GM19099 (cell line): ENCODE measurements around the gene PITRM1.

Experiments used
- POLR2A ChIP-seq: IDR thresholded peaks from 3 replicates; pipeline ENCODE4 v1.6.1; 2011; ENCODE audit warnings: low read depth; ENCODE audit not compliant: insufficient read length; ENCODE audit errors: extremely low read depth

The PITRM1 gene

DNA sequence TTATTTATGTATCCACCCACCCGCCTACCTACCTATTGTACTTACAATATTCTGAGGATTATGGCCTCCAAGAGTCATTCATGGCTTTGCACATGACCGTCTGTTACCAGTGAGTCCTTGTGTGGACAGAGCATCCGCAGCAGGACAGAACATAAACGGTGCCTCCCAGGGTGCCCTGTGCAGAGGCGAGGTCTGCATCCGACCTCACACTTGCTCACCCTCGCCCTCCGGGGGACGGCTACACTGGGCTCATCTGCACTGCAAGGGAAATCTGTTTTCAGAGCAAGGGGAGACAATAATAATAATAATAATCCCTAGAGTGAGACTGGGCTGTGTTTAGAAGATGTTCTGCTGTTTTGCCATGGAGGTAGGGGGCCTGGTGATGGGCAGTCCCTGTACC is 75.4 kb downstream of the PITRM1 start:
- no peak for TF ChIP-seq POLR2A

DNA sequence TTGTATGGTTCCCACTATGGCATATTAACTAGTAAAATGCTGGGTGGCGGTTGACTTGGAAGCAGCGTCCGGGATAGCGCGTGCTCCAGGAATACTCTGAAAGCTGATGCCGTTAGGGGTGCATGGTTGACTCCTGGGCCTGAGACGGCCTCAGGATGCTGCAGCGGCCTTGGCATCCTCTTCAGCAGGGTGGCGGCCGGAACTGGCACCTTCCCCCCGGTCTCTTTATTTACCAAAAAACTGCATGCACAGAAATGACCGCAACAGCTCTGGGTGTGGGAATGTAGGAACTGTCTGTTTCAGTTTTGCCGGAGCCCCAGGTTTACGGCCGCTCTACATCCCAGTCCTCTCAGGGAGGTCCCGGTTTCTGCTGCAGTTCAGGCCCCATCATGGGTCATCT is 76.4 kb downstream of the PITRM1 start:
- TF ChIP-seq POLR2A: no peak

DNA sequence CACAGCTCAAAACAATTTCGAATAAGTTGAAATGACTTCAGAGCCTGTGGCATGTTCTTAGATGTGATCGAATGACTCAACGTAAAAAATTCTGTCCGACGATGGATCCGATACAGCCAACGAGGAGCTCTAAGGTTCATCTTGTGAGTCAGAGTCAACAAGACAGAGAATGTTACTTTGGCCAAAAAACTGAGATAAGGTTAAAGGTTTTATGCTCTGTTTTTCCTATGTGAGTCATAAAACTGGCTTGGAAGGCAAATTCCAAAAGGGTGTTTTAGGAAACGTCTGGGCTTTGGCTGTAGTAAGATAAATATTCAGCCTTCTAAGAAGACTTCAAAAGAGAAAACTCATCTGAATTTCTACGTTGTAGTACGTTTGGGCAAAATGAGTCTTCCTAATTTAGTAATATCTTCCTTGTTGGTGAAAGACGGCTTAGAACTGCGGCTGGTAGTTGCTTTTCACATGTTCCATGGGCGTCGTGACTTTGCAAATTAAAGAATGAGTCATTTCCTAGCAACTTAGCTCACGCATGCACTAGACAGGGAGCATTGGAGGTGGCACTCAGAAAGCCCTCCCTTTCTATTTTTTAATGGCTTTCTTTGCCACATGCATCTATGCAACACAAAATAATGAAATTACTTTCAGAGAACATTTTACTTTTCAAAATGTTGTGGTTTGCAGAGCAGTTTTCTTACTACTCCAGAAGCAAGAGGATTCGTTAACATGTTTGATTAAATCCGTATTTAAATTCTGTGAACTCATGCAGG is 77.0 kb downstream of the PITRM1 start:
- TF ChIP-seq POLR2A: no peak

DNA sequence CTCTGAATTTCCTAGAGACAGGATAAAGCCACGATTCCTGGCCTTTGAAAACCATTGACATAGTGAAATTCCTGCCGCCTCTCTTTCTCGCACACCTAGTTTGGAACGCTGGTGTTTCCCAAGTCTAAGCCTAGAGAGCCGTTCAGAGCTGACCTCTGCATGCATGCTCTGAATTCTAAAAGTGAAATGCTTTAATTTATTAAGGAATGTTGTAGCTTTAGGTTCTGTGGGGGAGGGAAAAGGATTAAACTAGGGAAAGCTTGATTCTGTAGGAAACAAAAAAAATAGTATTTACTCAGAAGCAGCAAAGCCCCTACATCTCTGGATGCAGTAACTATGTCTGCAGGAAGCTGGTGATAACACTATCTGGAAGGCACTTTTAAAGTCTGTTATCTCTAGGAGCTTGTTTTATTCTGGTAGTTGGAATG is 78.0 kb downstream of the PITRM1 start:
- TF ChIP-seq POLR2A: no peak

DNA sequence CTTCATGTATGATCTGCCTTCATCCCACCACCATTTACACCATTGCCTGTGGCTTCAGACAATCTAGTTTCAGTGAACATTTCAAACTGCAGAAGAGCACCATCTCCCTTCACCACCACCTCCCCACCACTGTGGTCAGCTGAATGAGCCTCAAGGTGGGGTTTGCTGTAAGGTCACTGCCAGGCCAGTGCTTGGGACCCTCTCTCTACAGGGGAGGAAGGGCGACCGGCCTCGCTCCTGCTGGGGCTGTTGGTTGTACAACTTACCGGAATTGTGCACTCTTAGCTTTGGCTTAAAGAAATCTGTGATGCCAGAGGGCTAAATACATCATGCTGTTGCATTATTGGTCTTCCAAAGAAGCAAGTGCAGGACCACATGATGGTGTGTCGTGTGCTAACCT is 78.6 kb downstream of the PITRM1 start:
- no peak for TF ChIP-seq POLR2A

DNA sequence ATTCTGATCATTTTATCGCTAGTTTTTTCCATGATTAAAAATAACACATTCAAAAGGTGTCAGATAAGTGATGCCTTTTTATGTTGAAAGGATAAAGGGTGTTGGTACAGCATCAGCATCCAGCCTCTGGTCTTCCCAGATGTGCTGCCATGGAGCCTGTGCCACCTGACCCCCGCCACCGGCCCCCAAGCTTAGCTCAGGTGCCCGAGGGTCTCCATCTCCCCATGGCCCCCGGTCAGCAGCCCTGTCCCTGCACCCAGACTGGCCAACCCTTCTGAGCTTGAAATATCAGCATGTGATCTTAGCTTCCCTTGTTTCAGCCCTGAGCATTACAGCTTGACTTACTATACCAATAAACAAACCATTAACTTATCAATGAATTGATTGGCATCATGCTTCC is 80.7 kb downstream of the PITRM1 start:
- no peak for TF ChIP-seq POLR2A

DNA sequence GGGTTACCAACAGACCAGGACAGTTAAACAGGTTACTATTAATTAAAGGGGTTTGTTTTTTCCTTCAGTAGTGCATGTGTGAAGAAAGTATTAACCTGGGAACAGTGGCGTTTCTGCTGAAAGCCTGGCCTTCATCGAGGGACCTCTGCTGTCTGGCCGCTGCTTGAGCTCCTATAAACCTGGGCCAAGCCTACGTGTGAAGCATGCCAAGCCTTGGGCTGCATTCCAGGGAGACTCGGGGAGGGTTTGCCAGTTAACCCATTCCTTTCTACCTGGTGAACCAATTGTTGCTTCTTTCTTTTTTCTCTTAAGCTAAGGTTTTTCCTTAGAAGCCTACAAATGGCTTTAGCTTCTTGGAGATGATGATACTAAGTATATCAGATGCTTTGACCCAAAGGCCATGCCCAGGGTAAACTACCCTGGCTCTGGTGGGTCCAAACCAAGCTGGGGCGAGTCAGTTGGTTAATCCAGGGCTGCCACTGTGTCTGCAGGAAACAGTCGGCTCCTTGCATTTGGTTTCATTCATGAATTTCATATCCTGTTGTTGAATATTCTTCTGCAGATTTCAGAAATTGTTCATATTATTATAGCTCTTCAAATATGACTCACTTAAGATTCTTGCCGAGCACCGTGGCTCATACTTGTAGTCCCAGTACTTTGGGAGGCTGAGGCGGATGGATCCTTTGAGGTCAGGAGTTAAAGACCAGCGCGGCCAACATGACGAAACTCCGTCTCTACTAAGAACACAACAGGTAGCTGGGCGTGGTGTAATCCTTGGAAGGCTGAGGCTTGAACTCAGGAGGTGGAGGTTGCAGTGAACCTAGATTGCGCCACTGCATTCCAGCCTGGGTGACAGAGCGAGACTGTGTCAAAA is 81.4 kb downstream of the PITRM1 start:
- no peak for TF ChIP-seq POLR2A

DNA sequence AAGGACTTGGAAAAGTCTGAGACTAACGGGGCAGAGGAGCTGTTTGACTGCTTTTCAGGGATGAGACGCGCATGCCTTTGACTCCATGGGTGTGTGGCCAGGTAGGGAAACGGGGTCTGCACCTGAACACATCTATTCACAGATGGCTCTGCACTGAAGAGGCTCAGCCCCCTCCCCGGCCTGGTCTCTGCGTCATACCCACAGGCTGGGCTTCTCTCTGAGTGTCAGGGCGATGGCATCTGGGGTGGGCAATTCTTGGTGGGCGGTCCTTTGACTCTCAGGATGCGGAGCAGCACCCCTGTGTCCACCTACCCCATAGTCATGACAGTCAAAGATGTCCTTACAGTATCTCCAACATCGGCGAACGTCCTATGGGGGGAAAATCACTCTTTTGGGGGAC is 82.2 kb downstream of the PITRM1 start:
- no peak for TF ChIP-seq POLR2A
